D721Med (cell line): ENCODE measurements around the gene PRR7.
"Not testable (repeated sequence)": the region's sequence is repeated elsewhere in the genome, so short reads cannot be mapped to it uniquely, and the experiment has no call there.

Experiments
- DNase-seq: peaks from one replicate; pipeline ENCODE4 v3.0.0; 2011; ENCODE audit warnings: low spot score; ENCODE audit not compliant: insufficient read length
- FAIRE-seq: peaks from 2 replicates; lab custom pipeline; 2011; peaks lifted over from hg19 to GRCh38; lab: Jason Lieb, UNC
- TF ChIP-seq, protein P1 (sequence below): IDR thresholded peaks from 2 replicates; pipeline ENCODE4 v1.5.1; 2012; ENCODE audit warnings: mild to moderate bottlenecking, control low read depth; ENCODE audit not compliant: insufficient read depth; ENCODE audit errors: missing control alignments

PRR7 gene

DNA sequence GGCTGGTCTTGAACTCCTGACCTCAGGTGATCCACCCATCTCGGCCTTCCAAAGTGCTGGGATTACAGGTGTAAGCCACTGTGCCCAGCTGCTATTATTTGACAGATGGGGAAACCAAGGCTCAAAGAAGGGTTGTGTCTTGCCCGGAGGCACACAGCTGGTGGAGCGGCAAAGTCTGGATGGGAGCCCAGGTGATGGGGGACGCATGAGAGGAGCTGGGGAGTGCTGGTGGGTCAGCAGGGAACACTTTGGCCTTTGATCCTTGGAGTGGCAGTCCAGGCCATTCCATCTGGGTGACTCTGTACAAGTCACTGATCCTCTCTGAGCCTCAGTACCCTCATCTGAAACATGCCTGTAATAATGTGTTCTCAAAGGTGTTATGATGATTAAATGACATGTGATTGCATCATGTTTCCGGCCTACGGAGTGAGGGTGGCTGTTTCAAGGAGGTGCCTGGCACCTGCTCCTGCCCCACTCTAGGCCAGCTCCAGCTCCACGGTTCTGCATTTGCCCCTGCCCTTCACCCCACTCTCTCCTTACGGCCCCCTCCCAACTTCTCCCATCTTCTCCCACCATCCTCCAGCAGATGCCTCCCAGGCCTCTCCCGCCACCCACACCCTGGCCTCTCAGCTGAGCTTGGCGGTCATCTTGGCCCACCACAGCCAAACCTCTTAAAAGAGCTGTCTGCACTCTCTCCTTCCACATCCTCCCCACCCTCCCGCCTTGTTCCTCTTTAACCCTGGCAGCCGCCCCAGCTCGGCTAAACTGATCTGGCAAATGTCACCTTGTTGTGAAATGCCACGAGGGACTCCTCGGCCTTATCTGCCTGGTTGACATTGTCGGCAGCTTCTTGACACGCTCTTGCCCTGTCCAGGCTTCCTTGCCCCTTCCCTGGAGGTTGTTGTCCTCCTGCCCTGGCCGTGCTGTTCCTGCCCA, 32.4 kb downstream of the PRR7 start:
- TF ChIP-seq, protein P1, sequence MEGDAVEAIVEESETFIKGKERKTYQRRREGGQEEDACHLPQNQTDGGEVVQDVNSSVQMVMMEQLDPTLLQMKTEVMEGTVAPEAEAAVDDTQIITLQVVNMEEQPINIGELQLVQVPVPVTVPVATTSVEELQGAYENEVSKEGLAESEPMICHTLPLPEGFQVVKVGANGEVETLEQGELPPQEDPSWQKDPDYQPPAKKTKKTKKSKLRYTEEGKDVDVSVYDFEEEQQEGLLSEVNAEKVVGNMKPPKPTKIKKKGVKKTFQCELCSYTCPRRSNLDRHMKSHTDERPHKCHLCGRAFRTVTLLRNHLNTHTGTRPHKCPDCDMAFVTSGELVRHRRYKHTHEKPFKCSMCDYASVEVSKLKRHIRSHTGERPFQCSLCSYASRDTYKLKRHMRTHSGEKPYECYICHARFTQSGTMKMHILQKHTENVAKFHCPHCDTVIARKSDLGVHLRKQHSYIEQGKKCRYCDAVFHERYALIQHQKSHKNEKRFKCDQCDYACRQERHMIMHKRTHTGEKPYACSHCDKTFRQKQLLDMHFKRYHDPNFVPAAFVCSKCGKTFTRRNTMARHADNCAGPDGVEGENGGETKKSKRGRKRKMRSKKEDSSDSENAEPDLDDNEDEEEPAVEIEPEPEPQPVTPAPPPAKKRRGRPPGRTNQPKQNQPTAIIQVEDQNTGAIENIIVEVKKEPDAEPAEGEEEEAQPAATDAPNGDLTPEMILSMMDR, result no peak
- no peak for DNase-seq
- no peak for FAIRE-seq

DNA sequence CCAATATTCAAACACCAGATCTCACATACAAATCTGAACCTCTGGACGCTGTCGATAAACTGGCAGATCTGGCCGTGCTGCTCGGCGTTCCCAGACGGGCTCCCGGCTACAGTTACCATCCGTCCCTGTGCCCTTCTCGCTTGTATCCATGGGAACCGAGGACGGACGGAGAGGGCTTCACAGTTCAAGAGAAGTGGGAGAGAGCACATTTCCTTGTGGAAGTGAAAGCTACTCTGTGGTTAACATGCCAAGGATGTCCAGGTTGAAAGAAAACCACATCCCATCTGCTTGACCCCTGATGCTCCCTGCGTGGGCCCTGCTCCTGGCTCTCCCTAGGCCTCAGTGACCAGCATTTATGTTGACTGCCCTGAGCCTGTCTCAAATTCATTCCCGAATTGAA, 33.2 kb downstream of the PRR7 start:
- no peak for DNase-seq
- TF ChIP-seq, protein P1, result no peak
- no peak for FAIRE-seq

DNA sequence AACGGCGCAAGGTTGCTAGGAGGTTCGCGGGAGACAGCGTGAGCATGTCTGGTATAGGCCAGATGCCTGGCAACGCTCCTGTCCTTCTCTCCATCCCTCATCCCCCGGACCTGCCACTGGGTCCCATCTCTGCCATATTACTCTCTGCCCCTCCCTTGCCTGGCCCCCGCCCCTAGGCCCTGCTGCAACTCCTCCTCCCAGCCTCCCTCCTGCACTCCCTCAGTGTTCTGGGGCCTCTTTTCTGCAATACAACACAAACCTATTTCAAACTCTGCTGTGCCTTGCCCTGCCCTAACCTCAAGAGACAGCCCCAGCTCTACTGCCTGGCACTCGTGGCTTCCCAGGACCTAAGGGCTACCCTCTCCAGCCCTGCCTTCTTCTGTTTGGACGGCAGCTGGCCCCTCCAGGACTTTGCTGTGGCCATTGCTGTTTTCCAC, 35.8 kb downstream of the PRR7 start:
- TF ChIP-seq, protein P1, result no peak
- no peak for DNase-seq

DNA sequence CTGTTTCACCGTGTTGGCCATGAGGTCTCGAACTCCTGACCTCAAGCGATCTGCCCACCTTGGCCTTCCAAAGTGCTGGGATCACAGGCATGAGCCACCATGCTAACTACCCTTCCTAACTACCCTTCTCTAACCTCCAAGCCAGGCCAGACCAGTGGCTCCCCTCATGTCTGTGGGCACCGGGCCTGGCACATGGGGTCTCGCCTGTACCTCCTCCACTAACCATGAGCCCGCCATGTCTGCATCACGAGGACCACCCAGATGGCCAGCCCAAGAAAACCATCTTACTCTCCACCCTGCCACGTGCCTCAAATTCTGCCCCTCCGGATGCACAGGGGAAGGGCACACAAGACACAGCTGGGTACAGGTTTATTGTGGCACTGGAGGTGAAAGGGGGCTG, 36.4 kb downstream of the PRR7 start:
- TF ChIP-seq, protein P1, result no peak
- FAIRE-seq (no peak), DNase-seq (no peak)

More for the DNA sequence above, 35.8 kb downstream of the PRR7 start:
- FAIRE-seq, result no peak

DNA sequence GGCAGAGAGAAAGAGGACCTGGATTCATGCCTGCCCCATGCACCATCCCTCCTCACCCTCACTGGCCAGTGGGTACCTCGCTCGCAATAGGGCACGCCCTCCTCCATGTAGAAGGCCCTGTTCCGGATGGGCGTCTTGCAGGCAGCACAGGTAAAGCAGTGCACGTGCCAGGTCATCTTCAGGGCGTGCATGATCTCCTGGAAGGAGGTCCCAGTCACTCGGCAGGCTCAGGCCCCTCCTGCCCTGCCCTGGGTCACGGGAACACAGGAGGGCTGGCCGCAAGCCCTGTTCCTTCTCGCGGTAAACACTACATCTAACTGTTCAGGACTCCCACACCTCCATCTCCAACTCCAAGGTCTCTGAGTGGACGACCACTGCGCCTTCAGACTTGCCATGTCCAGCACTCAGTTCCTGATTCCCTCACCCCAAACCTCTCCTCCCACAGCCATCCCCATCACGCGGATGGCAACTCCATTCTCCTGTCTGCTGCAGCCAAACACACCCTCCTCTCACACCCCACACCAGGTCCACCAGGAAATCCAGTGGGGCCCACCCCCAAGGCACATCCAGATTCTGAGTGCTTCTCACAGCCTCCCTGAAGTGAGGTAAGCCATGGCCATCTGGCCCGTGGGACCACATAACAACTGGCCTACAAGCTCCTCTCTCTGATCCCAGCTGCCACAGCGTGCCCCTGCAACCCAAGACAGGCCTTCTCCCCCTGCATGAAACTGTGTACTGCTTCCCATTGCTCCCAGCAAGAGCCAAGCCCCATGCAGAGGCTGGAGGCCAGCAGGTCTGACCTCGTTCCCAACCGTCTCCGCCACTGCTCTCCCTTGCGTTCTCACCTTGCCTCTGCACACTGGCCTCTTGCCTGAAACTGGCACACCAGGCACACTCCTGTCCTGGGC, 37.6 kb downstream of the PRR7 start:
- TF ChIP-seq, protein P1, result no peak
- DNase-seq (no peak), FAIRE-seq (no peak)

DNA sequence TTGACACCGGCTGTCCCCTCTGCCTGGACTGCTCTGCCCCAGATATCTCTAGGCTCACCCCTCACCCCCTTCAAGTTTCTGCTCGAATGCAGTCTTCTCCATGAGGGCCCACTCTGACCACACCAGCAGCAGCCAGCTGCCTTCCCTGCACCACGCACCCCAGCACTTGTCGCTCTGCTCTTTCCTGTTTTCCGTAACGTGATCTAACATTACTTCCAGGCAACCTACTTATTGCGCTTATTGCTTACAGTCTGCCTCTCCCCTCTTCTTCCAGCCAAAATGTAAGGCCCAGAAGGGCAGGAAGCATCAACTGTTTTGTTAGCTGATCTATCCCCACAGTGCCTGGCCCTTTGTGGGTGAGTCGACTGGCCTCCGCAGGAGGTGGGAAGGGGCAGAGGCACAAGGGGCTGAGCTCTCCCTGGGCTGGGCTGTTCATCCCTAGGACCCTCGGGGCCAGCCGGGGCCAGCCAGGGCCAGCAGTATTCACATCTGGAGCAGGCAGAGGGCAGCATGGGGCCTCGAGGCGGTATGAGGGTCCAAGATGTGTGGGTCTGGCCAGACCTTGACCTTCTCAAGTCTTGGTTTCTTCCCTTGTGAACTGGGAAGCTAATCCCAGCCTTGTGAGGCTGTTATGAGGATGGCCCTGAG, 38.4 kb downstream of the PRR7 start:
- TF ChIP-seq, protein P1, result no peak
- DNase-seq, result no peak
- FAIRE-seq, result no peak

DNA sequence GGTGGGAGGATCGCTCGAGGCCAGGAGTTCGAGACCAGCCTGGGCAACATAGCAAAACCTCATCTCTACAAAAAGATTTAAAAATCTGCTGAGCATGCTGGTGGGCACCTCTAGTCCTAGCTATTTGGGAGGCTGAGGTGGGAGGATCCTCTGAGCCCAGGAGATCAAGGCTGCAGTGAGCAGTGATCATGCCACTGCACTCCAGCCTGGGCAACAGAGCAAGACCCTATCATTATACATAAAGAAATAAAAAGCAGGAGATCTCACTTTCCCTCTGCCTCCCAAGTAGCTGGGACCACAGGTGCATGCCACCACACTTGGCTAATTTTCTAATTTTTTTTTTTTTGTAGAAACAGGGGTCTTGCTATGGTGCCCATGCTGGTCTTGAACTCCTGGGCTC, 39.1 kb downstream of the PRR7 start:
- not testable (repeated sequence) for DNase-seq, FAIRE-seq
